Stromal cell of bone marrow (primary cell): ENCODE measurements around the gene ZNF598.
"Not testable (repeated sequence)": the region's sequence is repeated elsewhere in the genome, so short reads cannot be mapped to it uniquely, and the experiment has no call there.

ENCODE experiments used
- DNase-seq: peaks from one replicate; pipeline ENCODE4 v3.0.0-alpha.2; 2012; ENCODE audit warnings: low read depth

Gene ZNF598

GRCh38 chr16:2027024-2028010, 17.7 kb upstream of the ZNF598 start:
- DNase-seq, result no peak

- DNase-seq, result no peak
Observed at GRCh38 chr16:2026461-2027023, 16.9 kb upstream of the ZNF598 start, which contains the start of gene NHERF2. TSS of gene NHERF2 (plus strand) at chr16:2026902. CDS start at chr16:2027006, 104 bp downstream.

- no peak for DNase-seq
Observed at GRCh38 chr16:2025878-2026460, 16.3 kb upstream of the ZNF598 start.

GRCh38 chr16:2025251-2025650, 15.6 kb upstream of the ZNF598 start:
- no peak for DNase-seq

- no peak for DNase-seq
Observed at GRCh38 chr16:2024032-2024420, 14.4 kb upstream of the ZNF598 start.

- DNase-seq, result peak; percentile 69
Observed at GRCh38 chr16:2023092-2024031, 13.7 kb upstream of the ZNF598 start.

- DNase-seq, result no peak
Observed at GRCh38 chr16:2022723-2023091, 13.1 kb upstream of the ZNF598 start.

GRCh38 chr16:2019921-2020831, 10.6 kb upstream of the ZNF598 start:
- DNase-seq, result no peak

GRCh38 chr16:2019518-2019920, 9.9 kb upstream of the ZNF598 start, which contains the start of gene NPW:
TSS of gene NPW (plus strand) at chr16:2019785.
- DNase-seq, result no peak

- no peak for DNase-seq
Observed at GRCh38 chr16:2016407-2016922, 6.8 kb upstream of the ZNF598 start.

GRCh38 chr16:2015947-2016208, 6.3 kb upstream of the ZNF598 start:
- DNase-seq, result no peak

GRCh38 chr16:2015117-2015946, 5.7 kb upstream of the ZNF598 start:
- DNase-seq, result no peak

GRCh38 chr16:2013527-2013926, 3.9 kb upstream of the ZNF598 start:
- DNase-seq, result no peak

GRCh38 chr16:2011726-2012125, 2.1 kb upstream of the ZNF598 start:
- DNase-seq, result not testable (repeated sequence)

GRCh38 chr16:2009164-2009711, 383 bp downstream of the ZNF598 start:
- DNase-seq, result no peak

- no peak for DNase-seq
Observed at GRCh38 chr16:2008631-2009163, 924 bp downstream of the ZNF598 start.

GRCh38 chr16:2008009-2008526, 1.6 kb downstream of the ZNF598 start:
- no peak for DNase-seq

GRCh38 chr16:2007081-2007836, 2.4 kb downstream of the ZNF598 start:
- no peak for DNase-seq
